ENCODE data around the gene LDB3.

LDB3 gene

GRCh38 chr10:86632951-86633350, 35.4 kb upstream of the LDB3 start:
- intact Hi-C loops (cut with DNase I; ENCODE audit: low total_unique reads): no loop called here
- TF ChIP-seq CTCF (IDR thresholded peaks at IDR 0.05): no peak
- Histone ChIP-seq H3K27me3 (peaks cover 0 to 6% of the 10 kb centered on the region in 2 donors), H3K4me1 (peaks cover 0 to 23% (median 7%) of the 10 kb centered on the region in 4 donors), H3K27ac (no peak overlapping the region), H3K36me3 (no peaks in the 10 kb centered on the region), H3K9me3 (no peaks in the 10 kb centered on the region), H3K4me3 (no peak overlapping the region)
- no peak for DNase-seq

GRCh38 chr10:86635402-86635801, 32.9 kb upstream of the LDB3 start:
- peaks cover 0 to 6% of the 10 kb centered on the region in 2 donors for H3K27me3 ChIP-seq
- intact Hi-C loops (cut with DNase I; ENCODE audit: low total_unique reads): loop anchor here (5.0 kb wide), 1 partner anchor 47 kb away; no protein-coding TSS in a partner anchor
- TF ChIP-seq CTCF (IDR thresholded peaks at IDR 0.05): no peak

GRCh38 chr10:86636311-86636710, 32.0 kb upstream of the LDB3 start:
- intact Hi-C loops (cut with DNase I; ENCODE audit: low total_unique reads): loop anchor here (5.0 kb wide), 1 partner anchor 46 kb away; no protein-coding TSS in a partner anchor
- no peak overlapping the region for H3K4me3 ChIP-seq

More at GRCh38 chr10:86635402-86635801, 32.9 kb upstream of the LDB3 start:
- no peak overlapping the region for H3K27ac ChIP-seq
- no peak for DNase-seq
- H3K9me3 ChIP-seq: no peaks in the 10 kb centered on the region
- H3K36me3 ChIP-seq: no peaks in the 10 kb centered on the region
- peaks cover 0 to 23% (median 7%) of the 10 kb centered on the region in 4 donors for H3K4me1 ChIP-seq
- H3K4me3 ChIP-seq: no peak overlapping the region

GRCh38 chr10:86642021-86642420, 26.3 kb upstream of the LDB3 start:
- no peak for DNase-seq
- intact Hi-C loops (cut with DNase I; ENCODE audit: low total_unique reads): no loop called here
- H3K4me1 ChIP-seq: peaks cover 0 to 26% (median 4%) of the 10 kb centered on the region in 4 donors
- H3K27me3 ChIP-seq: no peaks in the 10 kb centered on the region
- no peaks in the 10 kb centered on the region for H3K9me3 ChIP-seq
- H3K4me3 ChIP-seq: no peak overlapping the region
- TF ChIP-seq CTCF (IDR thresholded peaks at IDR 0.05): no peak
- H3K27ac ChIP-seq: peak overlapping the region in 1 of 2 donors; percentile 27
- H3K36me3 ChIP-seq: no peaks in the 10 kb centered on the region

More at GRCh38 chr10:86636311-86636710, 32.0 kb upstream of the LDB3 start:
- H3K9me3 ChIP-seq: no peaks in the 10 kb centered on the region
- H3K27me3 ChIP-seq: peaks cover 0 to 6% of the 10 kb centered on the region in 2 donors
- no peak for TF ChIP-seq CTCF (IDR thresholded peaks at IDR 0.05)
- peak overlapping the region in 1 of 2 donors; percentile 34 for H3K27ac ChIP-seq
- no peaks in the 10 kb centered on the region for H3K36me3 ChIP-seq
- H3K4me1 ChIP-seq: peaks cover 0 to 23% (median 7%) of the 10 kb centered on the region in 4 donors
- no peak for DNase-seq

GRCh38 chr10:86642499-86642898, 25.8 kb upstream of the LDB3 start:
- Histone ChIP-seq H3K36me3 (no peaks in the 10 kb centered on the region), H3K9me3 (no peaks in the 10 kb centered on the region), H3K27me3 (no peaks in the 10 kb centered on the region), H3K27ac (peak overlapping the region; percentile 3 to 27), H3K4me3 (no peak overlapping the region), H3K4me1 (peaks cover 0 to 28% (median 4%) of the 10 kb centered on the region in 4 donors)
- no peak for TF ChIP-seq CTCF (IDR thresholded peaks at IDR 0.05)
- intact Hi-C loops (cut with DNase I; ENCODE audit: low total_unique reads): no loop called here
- DNase-seq: no peak
